EL (cell line): ENCODE measurements around the gene KAT7.

Experiments
- DNase-seq: peaks from one replicate; pipeline ENCODE4 v3.0.0-alpha.2; 2016

The KAT7 gene

DNA sequence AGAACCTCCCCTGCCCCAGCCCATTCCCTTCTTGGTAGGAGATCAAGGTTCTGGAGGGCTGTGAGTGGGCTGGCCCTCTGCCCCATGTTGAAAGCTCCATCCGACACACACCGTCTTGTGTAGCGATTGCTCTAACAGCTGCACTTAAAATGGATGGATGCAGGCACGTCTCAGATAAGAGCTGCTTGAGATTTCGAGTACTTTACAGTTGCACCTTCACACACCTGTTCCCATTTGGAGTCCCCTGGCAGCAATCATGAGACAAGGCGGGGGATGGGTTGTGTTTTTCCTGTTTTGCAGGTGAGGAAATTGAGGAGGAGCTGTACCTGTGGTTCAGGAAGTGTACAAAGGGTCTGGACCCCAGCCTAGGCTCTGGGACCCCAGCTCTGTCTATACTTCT lies 85.0 kb downstream of the KAT7 start:
- no peak for DNase-seq

GRCh38 chr17:49873926-49874325 lies 85.4 kb downstream of the KAT7 start:
- DNase-seq = no peak

DNA sequence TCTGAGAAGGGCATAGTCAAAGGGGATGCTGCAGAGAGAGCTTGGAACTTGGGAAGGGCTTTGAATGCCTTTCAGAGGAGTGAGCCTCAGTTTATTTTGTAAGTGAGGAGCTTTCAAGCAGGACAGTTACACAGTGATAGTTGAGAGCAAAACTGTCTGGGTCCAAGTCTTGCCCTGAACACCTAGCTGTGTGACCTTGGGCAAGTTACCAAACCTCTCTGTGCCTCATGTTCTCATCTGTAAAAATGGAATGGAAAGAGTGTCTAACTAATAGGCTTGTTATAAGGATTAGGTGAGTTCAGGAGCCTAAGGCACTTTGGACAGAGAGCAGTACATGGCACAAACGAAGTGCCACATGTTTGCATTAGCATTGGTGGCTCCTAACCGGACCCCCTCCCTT lies 86.4 kb downstream of the KAT7 start:
- no peak for DNase-seq

- no peak for DNase-seq
Observed at GRCh38 chr17:49875685-49876084, 87.2 kb downstream of the KAT7 start.

GRCh38 chr17:49878931-49879904 lies 90.7 kb downstream of the KAT7 start:
- DNase-seq = no peak

DNA sequence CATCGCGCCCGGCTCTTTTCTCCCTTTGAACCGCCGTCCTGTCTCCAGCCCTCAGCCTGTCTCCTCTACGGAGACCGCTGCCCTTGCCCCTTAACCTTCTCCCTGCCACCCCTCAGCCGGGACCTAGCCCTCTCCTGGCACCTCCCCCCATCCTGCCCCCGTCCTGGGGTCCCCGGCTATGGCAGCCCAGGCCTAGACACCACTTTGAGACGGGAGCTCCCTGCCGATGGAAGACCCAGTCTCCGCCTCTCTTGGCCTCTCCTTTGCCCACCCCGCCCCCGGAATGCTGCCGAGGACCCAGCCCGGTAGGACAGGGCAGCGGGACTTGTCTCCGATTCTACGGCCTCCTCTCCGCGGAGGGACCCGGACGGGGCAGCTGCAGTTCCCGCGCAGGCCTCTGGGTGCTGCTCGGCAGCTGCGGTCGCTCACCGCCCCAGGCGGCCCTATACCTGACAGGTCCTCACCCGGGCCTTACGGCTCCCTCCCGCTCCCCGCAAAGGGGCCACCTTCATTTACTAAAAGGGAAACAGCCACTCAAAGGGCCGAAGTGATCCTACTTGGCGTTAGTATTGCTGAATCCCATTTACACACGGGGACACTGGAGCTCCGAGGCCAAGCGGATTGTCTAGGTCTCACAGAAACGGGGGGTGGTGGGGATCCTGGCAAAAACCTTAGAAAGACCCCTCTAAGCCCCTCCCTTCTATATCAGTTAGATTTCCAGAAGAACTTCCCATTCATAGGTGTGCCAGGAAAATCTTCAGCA lies 92.0 kb downstream of the KAT7 start:
- DNase-seq = peak; percentile 65

GRCh38 chr17:49881054-49881402 lies 92.5 kb downstream of the KAT7 start:
- DNase-seq = no peak

- DNase-seq = no peak
Observed at GRCh38 chr17:49882434-49882833, 94.0 kb downstream of the KAT7 start.
